Measurements from ENCODE around the gene PTPN14.

PTPN14 gene

DNA sequence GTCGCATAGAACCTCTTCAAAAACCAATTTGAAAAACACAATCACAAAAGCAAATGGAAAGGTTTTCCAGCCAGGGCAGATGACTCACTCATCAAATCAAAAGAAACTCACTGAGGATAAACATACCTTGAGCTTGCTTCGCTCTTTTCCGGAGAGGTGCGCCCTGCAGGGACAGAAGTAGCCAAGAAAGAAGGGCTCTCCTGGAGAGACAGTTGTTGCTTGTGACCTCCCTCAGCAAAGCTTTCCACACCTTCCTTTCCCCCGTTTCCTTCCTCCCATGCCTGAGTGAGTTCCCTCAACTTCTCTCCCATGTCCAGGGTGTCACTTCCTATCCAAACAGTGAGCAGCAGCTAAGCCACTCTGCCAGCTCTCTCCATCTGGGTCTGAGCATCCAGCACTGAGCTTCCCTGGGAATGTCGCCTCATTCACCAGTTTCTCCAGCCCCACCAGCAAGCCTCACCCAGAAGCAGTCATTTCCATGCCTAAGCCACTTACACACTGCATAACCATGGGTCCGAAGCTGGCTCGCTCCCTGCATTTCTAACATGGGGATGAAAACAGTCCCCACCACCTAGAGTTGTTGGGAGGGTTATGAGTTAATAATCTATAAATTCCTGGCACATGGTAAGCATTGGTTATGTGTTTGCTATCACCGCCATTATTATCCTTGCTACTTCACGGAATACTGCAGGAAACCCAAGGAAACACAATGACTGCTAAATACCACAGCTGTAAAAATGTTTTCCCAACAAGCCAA is 75.0 kb downstream of the PTPN14 start:
- no peak for DNase-seq (ENCODE audit: low read depth, low spot score)

GRCh38 chr1:214475746-214476145 is 75.7 kb downstream of the PTPN14 start:
- DNase-seq (ENCODE audit: low read depth, low spot score), result no peak

DNA sequence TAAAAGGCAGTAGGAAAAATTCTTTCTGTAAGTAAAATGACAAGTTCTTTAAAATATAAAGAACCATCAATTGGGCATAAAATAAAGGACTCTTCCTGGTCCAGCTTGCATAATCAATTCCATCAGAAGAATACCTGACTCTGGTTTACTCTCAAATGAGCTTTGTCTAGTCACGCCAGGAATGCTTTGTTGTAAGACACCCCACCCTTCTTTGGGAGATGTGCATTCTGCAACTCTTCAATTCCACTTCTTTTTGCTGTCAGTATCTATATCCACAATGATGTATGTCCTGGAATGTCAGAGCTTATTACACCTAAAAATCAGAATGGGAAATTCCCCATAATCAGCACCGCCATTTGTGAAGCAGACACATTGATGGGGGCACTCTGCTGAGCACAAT is 76.1 kb downstream of the PTPN14 start:
- no peak for DNase-seq (ENCODE audit: low read depth, low spot score)

DNA sequence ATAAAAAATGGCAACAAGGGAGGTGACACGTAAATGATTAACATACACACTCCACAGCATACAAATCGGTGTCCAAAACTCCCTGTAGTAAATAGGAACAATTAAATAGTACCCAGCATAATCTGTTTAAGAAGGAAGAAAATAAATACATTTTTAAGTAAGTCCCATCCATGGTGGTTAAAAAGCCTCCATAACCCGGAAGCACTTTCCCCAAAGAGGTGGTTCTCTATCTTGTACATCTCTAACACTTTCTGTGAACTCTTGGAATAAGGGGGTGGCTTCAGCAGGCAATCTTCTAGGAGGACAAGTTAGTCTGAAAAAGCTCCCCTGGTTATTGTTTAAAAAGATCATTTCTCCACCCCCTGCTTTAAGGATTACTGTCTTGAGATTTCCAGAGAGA is 76.9 kb downstream of the PTPN14 start:
- no peak for DNase-seq (ENCODE audit: low read depth, low spot score)

DNA sequence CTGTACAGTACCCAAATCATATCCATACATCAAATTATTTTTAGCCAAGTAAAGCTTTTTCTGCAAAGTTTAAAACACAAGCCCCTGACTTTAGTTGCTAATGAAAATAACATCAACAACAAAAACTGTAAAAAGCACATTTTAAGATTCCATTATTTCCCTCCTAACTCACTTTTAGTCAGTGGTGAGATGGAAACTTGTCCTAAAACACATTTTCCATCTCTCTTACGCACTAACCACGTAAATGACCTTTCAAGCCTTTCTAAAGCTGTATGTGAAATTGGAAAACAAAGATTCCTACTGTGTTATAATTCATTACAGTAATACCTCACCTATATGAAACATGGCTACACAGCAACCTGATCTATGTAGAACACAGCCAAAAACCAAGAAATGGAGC is 77.5 kb downstream of the PTPN14 start:
- no peak for DNase-seq (ENCODE audit: low read depth, low spot score)

- no peak for DNase-seq (ENCODE audit: low read depth, low spot score)
Measured at GRCh38 chr1:214473387-214473786, 78.0 kb downstream of the PTPN14 start.

DNA sequence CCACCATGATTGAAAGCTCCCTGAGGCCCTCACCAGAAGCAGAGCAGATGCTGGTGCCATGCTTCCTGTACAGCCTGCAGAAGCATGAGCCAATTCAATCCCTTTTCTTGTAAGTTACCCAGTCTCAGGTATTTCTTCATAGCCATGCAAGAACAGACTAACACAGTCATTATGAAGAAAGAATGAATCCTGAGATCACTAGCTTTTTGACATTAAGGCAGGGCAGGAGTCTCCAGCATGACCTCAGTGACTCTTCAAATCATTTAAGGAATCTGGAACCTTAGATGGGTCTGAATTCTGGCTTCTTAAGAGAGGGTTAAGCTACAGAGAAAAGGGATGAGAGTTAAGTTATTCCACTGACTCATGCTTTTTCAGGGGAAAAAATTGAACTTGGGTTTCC is 79.0 kb downstream of the PTPN14 start:
- no peak for DNase-seq (ENCODE audit: low read depth, low spot score)

DNA sequence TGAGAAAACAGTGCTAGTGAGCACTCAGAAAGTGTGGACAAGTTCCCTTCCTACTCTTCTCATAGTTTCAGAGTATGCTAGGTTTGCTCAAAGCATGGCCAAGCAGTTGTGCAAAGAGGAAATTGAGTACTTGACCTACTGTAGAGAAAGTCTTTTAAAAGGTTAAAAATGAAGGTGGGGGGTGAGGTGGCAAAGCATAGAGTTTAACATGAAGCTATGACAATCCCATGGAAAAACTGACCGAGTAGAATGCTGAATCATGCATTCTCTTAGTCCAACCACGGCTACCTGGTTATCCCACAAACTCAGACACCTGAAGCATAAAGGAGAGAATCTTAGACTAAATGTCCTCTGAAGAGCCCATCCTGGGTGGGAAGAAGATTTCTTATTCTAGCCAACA is 79.9 kb downstream of the PTPN14 start:
- no peak for DNase-seq (ENCODE audit: low read depth, low spot score)

- no peak for DNase-seq (ENCODE audit: low read depth, low spot score)
Measured at GRCh38 chr1:214470132-214470531, 81.3 kb downstream of the PTPN14 start.

DNA sequence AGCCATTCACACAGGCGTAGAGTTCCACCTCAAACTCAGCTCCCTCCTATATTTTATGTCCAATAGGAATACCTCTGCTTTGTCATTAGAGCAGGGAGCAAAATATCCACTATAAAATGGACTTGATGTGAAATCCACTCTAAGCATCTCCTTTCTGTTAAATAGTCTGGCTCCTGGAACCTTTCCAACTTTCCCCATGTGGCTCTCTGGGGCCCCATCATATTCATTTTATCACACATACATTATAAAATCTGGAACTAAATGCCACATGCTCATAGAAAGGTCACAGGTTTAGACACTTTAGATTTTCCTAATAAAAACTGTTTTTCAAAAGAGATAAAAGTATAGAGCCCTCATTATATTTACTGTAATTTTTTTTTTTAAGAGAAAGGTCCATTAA is 82.1 kb downstream of the PTPN14 start:
- DNase-seq (ENCODE audit: low read depth, low spot score), result no peak

- no peak for DNase-seq (ENCODE audit: low read depth, low spot score)
Measured at GRCh38 chr1:214467078-214467585, 84.3 kb downstream of the PTPN14 start.

- DNase-seq (ENCODE audit: low read depth, low spot score), result no peak
Measured at GRCh38 chr1:214466403-214467077, 84.9 kb downstream of the PTPN14 start.

- no peak for DNase-seq (ENCODE audit: low read depth, low spot score)
Measured at GRCh38 chr1:214464445-214465287, 86.7 kb downstream of the PTPN14 start.

GRCh38 chr1:214463596-214463995 is 87.8 kb downstream of the PTPN14 start:
- no peak for DNase-seq (ENCODE audit: low read depth, low spot score)

DNA sequence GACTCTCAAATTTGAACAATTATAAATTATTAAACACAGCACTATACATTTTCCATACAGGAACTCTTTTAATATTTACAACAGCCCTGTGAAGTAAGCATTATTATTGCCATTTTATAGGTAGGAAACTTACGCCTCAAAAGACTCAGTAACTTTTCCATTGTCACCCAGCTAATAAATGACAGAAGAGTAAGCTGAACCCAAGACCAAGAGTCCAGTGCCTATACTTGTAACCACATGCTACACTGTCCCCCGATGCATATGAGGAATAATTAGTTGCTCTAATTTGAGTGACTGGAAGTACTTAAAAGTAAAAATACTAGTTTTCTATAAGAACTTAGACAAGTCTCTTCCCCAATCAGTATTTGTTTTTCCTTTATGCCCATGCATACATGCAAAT is 88.5 kb downstream of the PTPN14 start:
- DNase-seq (ENCODE audit: low read depth, low spot score), result no peak

GRCh38 chr1:214461305-214461704 is 90.1 kb downstream of the PTPN14 start:
- no peak for DNase-seq (ENCODE audit: low read depth, low spot score)

GRCh38 chr1:214460304-214460916 is 91.0 kb downstream of the PTPN14 start:
- DNase-seq (ENCODE audit: low read depth, low spot score), result no peak

DNA sequence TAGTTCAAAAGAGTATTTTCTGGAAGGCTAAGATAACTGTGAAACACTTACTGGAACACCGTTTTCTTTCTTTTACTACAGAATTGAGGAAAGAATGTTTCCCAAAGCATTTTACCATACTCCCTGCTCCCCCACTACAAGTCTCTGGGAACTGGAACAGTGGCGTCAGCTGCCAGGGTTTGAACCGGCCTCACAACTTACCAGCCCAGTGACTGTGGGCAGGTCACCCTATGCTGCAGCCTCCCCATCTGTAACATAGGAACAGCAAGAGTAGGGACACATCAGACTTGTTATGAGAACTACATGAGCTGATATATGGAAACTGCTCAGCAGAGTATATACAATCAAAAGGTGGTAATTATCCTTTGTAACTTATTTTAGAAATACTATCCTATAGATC is 91.5 kb downstream of the PTPN14 start:
- DNase-seq (ENCODE audit: low read depth, low spot score), result no peak

DNA sequence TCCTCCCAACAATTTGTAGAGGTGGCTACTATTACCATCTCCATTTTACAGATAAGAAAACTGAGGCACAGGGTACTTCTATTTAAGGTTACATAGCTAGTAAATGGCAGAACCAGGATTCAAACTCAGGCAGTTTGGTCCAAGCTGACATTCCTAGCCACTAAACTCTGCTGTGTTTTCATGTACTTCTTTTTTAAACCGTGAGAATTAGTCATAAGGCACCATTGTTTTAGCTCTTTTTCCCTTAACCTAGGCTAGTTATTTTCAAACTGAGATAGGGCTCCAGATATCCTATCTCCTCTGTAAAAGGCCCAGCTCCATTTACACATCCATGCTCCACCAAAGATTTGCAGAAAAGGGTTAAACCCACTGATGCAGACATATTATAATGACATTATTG is 92.9 kb downstream of the PTPN14 start:
- DNase-seq (ENCODE audit: low read depth, low spot score), result no peak

- DNase-seq (ENCODE audit: low read depth, low spot score), result no peak
Measured at GRCh38 chr1:214455971-214456867, 95.2 kb downstream of the PTPN14 start.

GRCh38 chr1:214455479-214455878 is 95.9 kb downstream of the PTPN14 start:
- no peak for DNase-seq (ENCODE audit: low read depth, low spot score)

Data from iPS DF 19.7 (cell line).